Tibial nerve (tissue), 4 donors: Measurements from ENCODE around the gene TTC33.
A peak's percentile ranks its signal among the peaks of the same experiment; 100 is the strongest.

Source experiments
- CTCF ChIP-seq, 5 experiments: fragments of 200-600 bp in 3 of 5; fragments of 450-650 bp in 2 of 5; sonication (generic) in 3 of 5; IDR thresholded peaks; one replicate each; pipeline ENCODE4 v1.5.1; 2016 to 2019; ENCODE audit warnings: antibody characterized with exemption in 5 of 5, mild to moderate bottlenecking in 3 of 5, moderate library complexity in 2 of 5
- EP300 ChIP-seq, 2 donors: sonication (generic); formaldehyde crosslinking; IDR thresholded peaks; one replicate each; pipeline ENCODE4 v1.6.1; 2017; ENCODE audit warnings: antibody characterized with exemption in 2 of 2, mild to moderate bottlenecking in 1 of 2
- POLR2A ChIP-seq, 2 donors: fragments of 450-650 bp; IDR thresholded peaks; one replicate each; pipeline ENCODE4 v1.6.1; 2017; ENCODE audit warnings: antibody characterized with exemption in 2 of 2, mild to moderate bottlenecking in 2 of 2, moderate library complexity in 2 of 2

DNA sequence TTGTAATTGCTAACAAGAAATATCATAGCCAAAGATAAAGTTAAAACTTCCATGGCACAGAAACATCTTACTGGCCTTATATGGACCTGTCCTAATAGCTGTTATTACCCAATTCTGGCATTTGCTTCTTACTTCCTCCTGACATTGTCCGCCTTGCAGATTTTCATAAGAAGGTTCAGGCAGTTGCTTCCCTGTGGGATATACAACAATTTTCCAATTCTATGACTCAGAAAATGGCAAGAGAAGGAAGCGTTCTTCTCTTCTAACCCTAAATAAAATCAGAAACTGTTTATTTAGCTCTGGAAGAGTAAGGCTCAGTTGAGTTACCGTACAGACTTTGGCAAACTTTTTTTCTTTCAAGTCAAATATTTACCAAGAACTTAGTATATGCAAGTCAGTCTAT lies 40.7 kb upstream of the TTC33 start:
- TF ChIP-seq POLR2A (IDR thresholded peaks at IDR 0.05) (no peak), CTCF (IDR thresholded peaks at IDR 0.05) (no peak), EP300 (IDR thresholded peaks at IDR 0.05) (peak in 1 of 2 donors; percentile 81)
